ENCODE results near the gene SPATA32.

Gene SPATA32

DNA sequence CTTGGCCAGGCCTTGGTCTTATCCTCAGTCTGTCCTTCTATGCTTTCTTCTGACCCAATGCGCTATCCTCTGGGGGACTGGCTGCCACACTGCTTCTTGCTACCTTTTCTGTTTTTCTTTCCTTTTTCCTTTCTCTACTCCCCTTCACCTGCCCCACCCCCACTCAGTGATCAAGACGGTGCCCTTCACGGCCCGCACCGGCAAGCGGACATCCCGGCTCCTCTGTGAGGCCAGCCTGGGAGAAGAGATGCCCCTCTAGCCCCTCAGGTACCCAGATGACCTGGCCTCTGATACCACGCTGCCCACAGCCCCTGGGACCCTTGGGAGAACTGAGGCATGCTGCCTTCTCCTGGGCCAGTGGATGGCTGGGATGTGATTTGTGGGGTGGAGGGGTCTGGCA is 15.6 kb downstream of the SPATA32 start:
- DNase-seq = no peak

- no peak for DNase-seq
Observed at GRCh38 chr17:45244725-45245656, 16.9 kb downstream of the SPATA32 start.

- no peak for DNase-seq
Observed at GRCh38 chr17:45243750-45244149, 18.1 kb downstream of the SPATA32 start.

- no peak for DNase-seq
Observed at GRCh38 chr17:45242029-45242414, 19.9 kb downstream of the SPATA32 start.

DNA sequence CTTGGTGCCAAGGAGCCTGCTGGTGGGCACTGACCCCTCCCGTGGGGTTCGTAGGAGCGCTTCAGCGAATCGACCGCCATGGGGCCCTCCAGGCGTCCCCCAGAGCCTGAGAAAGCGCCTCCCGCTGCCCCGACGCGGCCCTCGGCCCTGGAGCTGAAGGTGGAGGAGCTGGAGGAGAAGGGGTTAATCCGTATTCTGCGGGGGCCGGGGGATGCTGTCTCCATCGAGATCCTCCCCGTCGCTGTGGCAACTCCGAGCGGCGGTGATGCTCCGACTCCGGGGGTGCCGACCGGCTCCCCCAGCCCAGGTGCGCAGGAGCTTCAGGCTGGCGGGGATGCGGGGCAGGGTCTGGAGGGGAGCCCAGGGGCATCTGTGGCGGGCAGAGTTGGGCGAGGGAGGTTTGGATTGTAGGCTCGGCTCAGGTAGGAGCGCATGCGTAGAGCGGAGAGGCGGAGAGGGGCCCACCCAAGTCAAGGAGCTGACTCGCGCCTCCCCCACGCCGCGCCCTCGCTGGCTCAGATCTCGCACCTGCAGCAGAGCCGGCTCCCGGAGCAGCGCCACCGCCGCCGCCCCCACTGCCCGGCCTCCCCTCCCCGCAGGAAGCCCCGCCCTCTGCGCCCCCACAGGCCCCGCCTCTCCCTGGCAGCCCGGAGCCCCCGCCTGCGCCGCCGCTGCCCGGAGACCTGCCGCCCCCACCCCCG is 20.4 kb downstream of the SPATA32 start:
- DNase-seq = no peak

DNA sequence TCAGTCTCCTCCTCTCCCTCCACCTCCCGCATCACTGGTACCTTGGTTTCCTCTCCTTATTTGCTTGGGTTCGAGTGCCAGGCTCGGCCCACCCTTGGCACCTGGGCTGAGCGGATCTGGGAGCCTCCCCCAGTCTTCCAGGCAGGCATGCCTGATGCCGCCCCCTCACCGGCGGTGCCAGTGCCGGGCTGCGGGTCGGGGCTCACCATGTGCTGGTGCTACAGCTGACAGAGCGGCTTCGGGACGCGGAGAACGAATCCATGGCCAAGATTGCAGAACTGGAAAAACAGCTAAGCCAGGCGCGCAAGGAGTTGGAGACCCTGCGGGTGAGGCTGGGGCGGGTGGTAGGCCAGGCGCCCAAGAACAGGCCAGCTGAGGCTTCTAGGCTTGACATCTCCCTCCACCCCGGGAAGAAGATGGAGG is 21.0 kb downstream of the SPATA32 start:
- no peak for DNase-seq

DNA sequence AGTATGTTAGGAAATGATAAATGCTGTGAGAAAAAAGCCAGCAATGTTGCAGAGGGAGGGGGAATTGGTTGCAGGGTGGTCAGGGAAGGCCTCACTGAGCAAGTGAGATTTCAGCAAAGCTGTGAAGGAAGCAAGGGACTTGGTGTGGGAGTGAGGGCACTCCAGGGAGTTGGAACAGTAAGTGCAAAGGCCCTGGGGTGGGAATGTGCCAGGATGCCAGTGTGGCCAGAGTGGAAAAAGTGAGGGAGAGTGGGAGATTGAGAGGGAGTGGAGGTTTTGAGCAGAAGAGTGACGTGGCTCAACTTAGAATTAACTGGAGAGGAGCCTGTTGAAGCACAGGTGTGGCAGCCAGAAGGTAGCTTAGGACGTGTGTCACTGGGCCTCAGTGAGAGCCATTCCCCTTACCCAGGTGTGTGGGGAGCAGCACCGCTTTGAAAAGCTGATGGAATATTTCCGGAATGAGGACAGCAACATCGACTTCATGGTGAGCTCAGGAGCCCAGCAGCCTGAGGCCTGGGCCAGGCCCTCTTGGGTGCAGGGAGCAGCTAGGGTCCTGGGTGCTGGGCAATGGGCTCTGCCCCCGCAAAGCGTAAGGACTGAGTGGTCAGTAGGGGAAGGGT is 23.6 kb downstream of the SPATA32 start:
- no peak for DNase-seq

GRCh38 chr17:45237686-45238085 is 24.2 kb downstream of the SPATA32 start:
- DNase-seq = no peak

GRCh38 chr17:45236282-45236606 is 25.6 kb downstream of the SPATA32 start:
- DNase-seq = no peak

DNA sequence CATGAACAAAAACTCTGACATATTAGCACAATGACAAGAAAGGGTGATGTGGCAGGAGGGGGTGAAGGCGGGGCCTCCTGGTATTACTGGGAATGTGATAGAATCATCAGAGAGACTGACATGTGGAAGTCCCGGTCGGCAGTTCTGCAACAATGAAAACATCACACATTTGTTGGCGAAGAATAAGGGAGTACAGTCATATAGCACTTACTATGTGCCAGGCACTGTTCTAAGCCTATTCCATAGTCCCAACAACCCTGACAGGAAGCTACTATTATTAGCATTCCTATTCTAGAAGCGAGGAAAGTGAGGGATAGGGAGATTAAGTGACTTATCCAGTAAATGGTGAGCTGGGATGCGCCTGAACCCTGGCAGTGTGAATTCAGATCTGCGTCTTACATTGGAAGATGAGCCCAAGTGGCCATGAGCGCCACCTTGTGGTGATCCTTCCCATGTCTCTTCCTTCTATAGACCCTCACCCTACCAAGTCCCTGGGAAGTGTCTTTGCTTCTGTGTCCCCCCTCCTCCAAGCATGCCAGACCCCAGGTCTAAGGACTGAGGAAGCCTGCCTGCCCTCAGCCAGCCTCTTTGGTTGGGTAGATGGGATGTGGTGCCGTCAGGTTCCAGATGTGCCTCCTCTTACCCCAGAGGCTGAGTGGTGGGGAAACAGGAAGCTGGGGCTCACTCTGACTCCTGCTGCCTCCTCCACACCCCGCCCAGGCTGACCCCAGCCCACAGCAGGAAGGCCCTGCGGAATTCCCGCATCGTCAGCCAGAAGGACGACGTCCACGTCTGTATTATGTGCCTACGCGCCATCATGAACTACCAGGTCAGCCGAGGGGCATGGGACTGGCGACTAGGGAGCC is 26.2 kb downstream of the SPATA32 start:
- DNase-seq = peak; percentile 37

DNA sequence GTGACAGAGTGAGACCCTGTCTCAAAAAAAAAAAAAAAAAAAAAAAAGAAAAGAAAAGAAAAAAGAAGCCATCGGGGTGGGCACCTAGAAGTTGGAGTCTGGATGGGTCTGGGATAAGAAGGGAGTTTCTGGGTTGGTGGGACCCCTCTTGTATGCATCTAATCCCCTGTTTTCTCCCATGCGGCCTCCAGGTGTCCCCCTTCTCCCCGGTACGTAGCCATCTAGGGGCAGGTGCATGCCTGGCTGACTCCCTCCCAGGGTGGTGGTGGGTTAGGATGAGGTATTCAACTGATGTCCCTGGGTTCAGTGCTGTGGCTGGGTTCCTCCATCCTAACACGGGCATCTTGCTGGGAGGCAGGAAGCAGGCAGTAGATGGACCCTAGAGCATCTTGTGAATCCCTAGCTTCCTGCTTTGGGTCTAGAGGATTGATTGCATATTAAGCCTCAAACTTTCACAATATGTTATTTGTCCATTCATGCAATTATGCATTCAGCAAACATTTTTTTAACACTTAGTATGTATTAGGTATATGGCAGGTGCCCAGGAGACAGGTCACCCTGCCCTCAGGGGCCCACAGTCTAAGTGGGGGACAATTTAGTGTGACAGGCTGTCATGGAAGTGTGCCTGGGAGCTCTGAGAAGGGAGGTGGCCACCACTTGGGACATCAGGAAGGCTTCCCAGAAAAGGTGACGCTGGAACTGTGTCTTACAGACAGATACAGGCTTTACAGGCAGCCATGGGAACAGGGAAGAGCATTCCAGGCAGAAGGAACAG is 27.1 kb downstream of the SPATA32 start:
- peak; percentile 13 for DNase-seq

DNA sequence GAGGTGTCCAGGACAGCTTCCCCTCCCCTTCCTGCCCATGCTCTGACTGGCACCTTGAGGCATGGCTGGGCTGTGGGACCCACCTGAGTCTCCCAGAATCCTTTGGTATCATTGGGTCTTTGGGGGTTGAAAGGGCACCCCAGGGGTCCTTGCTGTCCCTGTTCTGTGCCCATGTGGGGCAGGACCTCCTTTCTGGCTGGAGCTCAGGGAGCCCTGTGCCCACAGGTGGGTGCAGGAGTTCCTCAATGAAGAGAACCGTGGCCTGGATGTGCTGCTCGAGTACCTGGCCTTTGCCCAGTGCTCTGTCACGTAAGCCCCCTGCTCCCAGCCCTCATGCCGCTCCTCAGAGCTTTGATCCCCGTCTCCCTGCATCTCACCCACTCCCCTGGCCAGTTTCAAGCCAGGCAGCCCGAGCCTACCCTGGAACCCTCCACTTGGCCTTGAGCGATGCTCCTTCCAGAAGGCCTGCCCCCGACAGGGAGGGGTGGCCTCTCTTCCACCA is 28.4 kb downstream of the SPATA32 start:
- DNase-seq = no peak

DNA sequence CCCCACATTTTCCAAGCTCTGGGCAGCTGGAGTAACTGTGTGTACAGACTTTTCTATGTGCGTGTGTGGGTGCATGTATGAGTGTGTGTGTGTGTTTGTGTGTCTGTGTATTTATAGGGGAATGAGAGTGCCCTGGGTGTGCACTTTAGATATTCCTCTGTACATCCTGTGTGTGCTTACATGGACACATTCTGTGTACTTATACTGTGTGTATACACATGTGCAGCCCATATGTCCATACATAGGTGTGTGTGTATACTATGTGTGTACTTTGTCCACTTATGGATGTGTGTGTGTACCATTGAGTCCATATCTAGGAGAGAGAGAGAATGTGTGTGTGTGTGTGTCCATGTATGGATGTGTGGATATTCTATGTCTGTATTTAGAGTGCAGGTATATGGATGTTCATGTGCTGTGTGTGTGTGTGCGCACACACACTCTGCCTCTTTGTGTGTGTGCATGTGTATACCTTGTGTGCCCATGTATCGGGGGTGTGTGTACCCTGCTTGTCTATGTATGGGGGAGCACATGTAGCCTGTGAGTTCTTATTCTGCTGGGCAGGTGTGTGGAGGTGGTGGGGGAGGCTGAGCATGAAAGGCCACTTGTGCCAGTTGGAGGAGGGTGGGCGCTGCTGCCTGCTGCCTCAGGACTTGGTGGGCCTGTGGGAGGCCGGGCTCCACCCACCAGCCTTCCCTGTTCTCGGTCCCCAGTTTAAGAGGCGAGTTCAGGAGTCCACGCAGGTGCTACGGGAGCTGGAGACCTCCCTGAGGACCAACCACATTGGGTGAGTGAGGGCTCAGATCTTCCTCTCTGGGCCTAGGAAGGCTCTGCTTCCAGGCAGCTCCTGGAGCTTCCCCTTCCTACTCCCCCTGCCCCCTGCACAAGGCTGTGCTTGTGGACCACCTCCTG is 29.1 kb downstream of the SPATA32 start:
- no peak for DNase-seq

DNA sequence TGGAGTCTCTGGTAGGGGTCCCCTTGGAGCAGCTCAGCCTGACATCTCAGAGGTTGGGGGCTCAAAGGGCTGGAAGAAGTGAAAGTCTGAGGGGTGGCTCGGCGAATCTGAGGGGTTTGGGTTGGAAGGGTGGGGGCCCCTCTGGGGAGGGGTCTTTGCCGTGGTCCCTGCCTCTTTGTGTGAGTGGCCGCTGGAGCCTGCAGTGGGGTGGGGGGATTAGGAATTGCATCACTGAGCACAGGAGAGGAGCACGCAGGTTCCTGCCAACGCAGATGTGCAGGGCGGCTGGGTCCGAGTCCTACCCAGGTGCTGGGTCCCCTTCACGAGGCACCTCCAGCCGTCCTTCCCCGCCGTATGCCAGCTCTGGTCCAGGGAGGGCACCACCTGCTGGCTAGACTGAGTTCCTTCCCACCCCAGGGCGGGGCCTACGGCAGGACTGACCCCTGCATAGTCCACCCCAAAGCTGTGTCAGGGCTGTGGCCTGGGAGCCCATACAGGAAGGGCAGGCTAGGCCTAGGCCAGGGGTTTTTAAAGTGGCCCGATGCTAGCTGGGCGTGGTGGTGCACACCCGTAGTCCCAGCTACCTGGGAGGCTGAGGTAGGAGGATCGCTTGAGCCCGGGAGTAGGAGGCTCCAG is 30.3 kb downstream of the SPATA32 start:
- DNase-seq = no peak

DNA sequence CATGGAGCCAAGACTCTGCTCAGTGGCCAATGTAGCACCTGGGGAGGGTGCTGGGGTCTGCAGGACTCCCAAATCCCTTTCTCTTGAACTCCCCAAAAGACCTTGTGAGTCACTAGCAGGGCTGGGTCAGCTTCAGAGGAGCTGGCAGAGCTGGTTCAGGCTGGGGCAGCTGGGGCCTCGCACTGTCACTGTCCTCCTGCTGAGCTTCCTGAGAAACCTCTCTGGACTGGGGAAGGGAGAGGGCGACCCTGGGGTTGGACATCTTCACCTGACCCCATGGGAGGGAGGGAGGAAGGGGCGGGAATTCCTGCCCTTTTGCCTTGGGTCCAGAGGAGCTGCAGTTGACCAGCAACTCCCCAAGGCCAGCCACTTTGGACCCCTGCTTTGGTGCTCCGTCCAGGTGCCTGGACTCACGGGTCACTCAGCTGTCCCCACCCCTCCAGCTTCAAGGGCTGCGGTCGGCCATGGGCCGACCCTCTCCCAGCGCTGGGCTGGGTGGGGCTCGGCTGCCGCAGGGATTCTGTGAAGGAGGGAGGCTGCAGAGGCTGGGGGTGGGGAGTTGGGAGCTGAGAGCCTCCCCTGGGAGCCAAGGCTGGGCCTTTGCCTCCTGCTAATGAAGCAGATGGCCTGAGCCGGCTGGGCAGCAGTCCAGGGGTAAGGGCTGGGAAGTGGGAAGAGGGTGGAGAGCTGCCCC is 31.0 kb downstream of the SPATA32 start:
- no peak for DNase-seq

DNA sequence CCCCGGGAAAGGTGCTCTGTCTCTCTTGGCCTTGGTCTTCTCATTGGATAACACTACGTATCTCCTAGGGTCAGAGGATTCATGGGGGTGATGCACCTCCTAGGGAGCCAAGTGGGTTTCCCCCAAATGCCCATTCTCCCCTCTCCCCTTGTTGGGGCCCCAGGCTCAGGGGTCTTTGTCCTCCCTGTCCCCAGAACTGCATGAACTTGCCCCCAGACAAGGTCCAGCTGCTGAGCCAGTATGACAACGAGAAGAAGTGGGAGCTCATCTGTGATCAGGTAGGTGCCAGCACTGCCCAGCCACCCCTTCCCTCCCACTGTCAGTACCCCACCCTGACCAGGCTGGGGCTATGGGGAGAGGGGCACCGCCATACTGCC is 31.5 kb downstream of the SPATA32 start:
- no peak for DNase-seq

DNA sequence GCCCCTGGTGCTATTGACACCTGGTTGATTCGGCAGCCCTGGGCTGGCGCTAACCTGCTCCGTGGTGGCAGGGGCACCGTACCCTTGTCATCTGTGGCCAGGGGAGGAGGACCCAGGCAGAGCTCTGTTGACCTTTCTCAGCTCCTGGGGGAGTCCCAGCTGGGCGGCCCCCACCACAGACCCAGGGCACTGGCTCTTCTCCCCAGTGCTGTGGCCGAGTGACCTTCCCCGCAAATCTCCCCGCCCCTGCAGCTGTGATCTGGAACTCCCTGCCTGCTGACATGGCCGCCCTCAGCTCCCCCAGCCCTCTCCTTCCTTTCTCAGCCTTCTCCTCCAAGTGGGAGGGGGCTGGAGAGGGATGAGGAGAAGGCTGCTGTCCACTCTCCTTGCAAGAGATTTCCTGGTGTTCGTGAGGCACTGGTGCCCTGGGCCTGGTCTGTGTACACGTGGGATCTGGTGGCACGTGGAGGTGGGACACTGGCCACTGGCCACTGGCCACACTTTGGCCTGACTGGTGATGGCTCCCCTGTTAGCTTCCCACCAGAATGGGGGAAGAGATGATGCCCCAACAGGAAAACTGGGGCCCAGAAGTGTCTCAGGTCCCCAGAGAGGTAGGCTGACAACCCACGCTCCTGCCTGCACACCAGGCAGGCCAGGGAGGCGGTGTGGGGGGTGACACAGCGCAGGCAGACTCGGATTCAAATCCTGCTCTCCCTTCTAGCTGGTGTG is 32.0 kb downstream of the SPATA32 start:
- no peak for DNase-seq

GRCh38 chr17:45228763-45229539 is 32.9 kb downstream of the SPATA32 start:
- peak; percentile 96 for DNase-seq

All from MV-4-11 (cell line).